ENCODE measurements around the gene MESP2.
"Not testable (repeated sequence)": the region's sequence is repeated elsewhere in the genome, so short reads cannot be mapped to it uniquely, and the experiment has no call there.

Gene MESP2

GRCh38 chr15:89781055-89781454, 4.9 kb downstream of the MESP2 start:
- no peak for DNase-seq (ENCODE audit: low spot score)

DNA sequence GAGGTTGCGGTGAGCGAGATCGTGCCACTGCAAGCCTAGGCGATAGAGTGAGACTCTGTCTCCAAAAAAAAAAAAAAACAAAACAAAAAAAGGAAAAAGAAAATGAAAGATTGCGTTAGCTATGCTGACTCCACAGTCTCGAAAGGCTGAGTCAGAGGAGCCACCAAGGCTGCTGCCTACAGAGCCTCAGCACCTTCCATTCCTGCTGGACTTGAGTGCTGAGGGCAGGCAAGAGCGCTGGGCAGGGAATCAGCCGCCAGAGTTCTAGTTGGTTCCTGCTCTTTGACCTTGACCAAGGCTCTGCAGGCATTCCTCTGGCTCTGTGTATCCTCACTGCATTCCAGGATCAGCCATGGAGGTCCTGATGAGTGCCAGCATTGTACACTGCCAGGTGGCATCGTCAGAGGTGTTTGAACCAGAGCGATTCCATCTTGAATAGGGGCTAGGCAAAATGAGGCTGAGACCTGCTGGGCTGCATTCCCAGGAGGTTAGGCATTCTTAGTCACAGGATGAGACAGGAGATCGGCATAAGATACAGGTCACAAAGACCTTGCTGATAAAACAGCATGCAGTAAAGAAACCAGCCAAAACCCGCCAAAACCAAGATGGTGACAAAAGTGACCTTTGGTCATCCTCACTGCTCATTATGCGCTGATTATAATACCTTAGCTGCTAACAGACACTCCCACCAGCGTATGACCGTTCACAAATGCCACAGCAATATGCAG, 5.9 kb downstream of the MESP2 start:
- no peak for DNase-seq (ENCODE audit: low spot score)

GRCh38 chr15:89782619-89782950, 6.5 kb downstream of the MESP2 start:
- not testable (repeated sequence) for DNase-seq (ENCODE audit: low spot score)

DNA sequence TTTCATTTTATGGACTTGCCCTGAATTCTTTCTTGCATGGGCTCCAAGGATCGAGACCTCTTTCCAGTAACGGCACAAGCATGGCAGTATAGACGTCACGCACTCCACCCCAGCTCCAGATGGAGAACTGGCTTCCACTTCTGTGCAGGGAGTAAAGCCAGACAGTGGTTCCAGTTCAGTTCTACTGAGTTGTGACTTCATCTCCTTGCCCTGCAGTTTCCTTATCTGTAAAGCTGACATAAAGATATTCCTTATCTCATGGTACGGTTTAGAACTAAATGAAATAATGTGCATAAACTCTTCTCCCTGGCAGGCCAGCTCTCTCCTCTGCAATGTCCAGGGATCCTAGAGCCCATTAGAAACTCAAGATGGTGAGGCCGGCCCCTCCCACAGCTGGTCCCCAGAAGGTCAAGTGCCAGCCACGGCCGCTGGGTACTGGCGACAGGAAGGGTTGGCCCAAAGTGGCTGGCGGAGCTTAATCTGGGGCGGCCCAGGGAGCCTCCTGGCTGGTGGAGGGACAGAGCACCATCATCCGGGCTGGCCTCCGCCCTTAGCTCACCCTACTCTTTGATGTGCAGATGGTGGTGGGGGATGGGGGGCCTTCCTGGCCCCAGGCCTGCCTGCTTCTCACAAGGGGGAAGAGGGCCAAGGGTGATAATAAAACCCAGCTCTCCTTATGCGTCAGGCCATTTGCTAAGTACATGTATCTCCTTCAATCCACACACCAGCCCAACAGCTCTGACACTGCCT, 7.2 kb downstream of the MESP2 start:
- DNase-seq (ENCODE audit: low spot score), result peak; percentile 37

DNA sequence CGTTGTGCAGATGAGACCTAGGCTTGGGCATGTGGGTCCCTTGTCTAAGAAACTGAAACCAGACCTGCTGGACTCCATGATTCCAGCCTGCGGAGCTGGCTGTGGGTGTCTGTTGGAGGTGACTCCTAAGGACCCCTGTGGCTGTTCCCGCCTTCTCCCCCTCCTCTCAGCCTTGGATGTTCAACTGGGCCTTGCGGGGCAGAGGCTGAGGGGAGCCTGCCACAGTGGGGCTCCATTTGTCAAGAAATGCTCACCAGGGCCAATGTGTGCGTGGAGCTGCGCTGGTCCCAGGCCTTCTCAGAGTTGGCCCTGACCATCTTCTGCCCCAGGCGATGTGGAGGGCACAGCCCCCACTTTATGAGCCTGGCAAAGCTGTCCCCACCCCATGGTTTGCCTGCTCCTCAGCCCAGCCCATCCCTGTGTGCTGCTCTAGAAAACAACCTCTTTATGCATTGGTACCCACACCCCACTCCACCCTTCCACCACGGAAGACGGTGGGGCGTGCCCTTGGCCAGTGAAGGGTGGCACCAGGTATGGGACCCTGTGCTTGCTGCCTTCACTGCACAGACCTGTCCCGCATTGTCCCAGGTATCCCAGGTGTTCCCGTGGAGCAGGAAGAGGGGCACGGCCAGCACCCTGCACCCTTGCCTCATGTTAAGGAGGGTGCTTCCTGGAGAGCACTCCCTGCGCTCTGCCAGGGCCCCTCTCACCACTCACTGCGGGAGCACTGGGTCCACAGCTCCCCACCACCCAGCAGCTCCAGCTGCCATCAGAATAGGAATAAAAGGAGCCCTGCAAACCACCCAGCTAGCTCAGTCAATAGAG, 7.9 kb downstream of the MESP2 start:
- DNase-seq (ENCODE audit: low spot score), result no peak

- no peak for DNase-seq (ENCODE audit: low spot score)
Measured at GRCh38 chr15:89784686-89784960, 8.5 kb downstream of the MESP2 start.

DNA sequence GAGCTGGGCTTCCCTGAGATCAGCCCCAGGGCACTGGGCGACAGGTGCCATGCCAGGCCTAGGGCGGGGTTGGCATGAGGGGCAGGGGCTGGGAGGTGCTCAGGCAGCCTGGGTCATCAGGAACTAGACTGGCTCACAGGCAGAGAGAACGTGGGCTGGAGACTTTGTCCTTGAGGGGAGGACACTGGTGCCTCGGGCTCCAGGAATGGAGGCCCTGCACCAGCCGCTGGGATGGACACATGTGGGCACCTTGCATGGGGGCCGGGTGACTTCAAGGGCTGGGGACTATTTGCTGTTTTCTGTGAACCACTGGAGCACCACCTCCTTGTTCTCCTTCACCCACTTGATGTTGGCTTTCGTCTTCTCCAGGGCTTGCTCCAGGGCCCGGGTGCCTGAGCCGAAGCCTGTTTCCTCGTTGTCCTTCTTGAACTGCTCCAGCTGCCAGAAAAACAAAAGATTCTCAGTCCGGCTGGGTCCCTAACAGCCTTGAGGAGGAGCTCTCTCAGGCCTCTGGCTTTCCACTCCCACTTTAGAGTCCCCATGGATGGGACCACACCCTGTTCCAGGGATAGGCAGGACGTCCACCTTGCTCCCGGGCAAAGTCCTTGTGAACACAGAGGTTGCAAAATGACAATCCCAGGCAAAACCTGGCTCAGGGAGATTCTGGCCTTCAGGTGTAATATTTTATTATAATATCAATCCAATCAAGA, 9.1 kb downstream of the MESP2 start:
- DNase-seq (ENCODE audit: low spot score), result no peak

DNA sequence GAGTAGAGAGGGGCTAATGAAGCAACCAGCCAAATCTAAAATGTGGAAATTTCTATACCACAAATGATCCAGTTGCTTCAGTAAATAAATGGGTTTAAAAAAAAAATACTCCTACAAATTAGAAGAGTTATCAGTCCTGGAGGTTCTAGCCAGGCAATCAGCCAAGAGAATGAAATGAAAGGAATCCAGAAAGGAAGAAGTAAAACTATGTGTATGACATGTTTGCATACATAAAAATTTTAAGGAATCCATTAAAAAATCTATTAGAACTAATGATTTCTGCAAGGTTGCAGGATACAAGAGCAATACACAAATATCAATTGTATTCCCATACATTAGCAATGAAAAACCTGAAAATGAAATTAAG, 9.6 kb downstream of the MESP2 start:
- DNase-seq (ENCODE audit: low spot score), result no peak

DNA sequence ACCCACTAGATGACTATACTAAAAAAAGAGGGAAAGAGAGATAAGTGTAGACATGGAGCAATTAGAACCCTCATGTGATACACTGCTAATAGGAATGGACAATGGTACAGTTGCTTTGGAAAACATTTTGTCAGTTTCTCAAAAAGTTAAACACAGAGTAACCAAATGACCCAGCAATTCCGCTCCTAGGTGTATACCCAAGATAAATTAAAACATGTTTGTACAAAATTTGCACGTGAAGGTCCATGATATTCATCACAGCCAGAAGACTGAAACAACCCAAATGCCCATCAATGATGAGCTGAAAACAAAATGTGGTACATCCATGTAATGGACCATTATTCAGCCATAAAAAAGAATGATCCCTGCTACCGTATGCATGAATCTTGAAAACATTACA, 11.8 kb downstream of the MESP2 start:
- no peak for DNase-seq (ENCODE audit: low spot score)

GRCh38 chr15:89788585-89788984, 12.5 kb downstream of the MESP2 start:
- DNase-seq (ENCODE audit: low spot score), result not testable (repeated sequence)

GRCh38 chr15:89790206-89790605, 14.1 kb downstream of the MESP2 start:
- no peak for DNase-seq (ENCODE audit: low spot score)

GRCh38 chr15:89790661-89791060, 14.5 kb downstream of the MESP2 start:
- no peak for DNase-seq (ENCODE audit: low spot score)

- DNase-seq (ENCODE audit: low spot score), result no peak
Measured at GRCh38 chr15:89792106-89792805, 16.1 kb downstream of the MESP2 start.

- DNase-seq (ENCODE audit: low spot score), result no peak
Measured at GRCh38 chr15:89794627-89795241, 18.6 kb downstream of the MESP2 start.

- DNase-seq (ENCODE audit: low spot score), result no peak
Measured at GRCh38 chr15:89795996-89796395, 19.9 kb downstream of the MESP2 start.

- DNase-seq (ENCODE audit: low spot score), result no peak
Measured at GRCh38 chr15:89797678-89798201, 21.6 kb downstream of the MESP2 start.

DNA sequence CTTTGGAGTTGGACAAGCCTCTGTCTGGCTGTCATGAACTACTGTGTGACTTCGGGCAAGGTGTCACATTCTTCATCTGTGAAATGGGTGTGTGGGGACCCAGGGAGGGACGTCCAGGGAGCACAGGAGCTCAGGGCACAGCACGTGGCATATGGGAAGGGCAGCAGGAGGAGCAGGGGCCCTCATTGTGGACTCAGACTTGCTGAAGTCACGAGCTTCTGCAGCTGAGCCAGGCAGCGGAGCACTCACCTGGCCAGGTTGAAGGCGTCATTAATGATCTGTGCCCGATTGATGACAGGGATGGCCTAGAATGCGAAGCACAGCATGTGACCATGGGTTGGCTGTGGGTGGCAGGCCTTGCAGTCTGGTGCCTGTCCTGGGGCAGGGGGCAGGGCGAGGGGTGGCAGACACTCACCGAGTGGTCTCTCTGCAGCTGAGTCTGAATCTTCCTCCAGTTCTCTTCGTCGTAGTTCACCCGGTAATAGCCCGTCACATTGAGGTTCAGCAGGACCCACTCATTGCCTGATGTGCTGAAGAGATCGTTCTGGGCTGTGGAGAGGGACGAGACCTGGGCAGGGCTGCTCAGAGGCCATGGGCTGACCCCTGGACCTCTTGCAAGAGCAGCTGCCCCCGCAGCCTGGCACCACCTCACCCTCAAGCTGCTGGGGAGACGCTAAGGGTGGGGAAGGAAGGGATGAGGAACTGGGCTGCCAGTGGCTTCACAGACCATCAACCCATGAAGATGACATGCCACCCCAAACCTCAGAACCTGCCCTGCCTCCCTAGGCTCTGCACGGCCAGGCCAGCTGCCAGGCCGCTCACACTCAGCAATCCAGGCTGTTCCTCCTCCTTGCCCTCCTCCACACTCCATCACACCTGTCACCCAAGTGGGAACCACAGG, 23.1 kb downstream of the MESP2 start:
- DNase-seq (ENCODE audit: low spot score), result no peak

DNA sequence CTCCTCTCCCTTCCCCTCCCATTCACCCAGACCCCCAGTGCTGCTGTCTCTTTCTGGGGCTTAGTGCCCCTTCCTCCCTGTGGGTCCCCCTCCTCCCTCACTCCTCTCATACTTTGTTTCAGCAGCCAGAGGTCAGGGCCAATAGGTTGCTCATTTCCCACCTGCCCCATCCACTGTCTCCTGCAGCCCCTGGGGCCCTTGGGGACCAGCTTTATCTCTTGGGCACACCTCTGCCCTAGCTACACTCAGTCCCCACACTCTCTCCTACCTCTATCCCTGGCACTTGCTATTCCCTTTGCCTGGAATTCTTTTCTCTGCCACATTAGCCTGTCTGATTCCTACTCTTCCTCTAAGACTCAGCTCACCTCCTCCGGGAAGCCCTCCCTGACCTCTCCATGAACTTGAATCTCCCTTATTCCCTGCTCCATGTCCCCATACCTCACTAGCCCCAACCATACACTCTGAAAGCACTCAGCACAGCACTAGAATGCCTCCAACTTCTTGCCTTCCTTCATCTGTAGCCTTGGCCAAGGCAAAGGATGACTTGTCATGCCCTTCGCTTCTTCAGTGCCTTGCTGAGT, 23.9 kb downstream of the MESP2 start:
- no peak for DNase-seq (ENCODE audit: low spot score)

DNA sequence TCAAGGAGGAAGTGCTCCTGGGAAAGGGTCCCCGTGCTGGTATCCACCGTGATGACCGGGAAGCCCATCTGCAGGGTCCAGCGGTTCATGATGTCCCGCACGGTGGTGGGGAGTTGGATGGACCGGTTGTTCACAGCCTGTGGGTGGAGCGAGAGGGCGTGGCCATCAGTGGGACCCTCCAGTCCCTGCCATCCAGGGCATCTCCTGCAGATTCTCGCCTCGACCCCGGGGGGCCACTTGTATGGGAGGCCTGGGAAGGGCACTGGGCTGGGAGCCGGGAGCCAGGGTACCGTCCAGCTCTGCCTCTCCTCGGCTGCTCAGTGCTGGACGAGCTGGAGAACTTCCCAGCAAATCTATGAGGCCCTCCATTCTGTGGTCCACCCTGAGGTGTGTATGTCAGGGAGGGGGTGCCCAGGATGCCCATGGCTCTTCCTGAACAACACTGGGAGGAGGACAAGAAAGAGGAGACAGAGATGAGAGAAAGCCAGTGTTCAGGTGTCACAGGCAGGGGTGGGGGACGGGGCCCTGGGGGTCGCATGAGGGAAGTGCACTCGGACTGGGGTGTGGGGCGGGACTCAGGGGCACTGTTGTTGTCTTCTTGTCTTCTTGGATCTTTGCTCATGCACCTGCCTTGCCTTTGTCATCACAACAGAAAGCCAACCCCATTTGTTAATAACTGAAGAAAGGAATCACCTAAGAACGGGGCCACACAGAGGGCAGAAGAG, 25.5 kb downstream of the MESP2 start:
- no peak for DNase-seq (ENCODE audit: low spot score)

Measured in hematopoietic multipotent progenitor cell treated with erythropoietin and hydrocortisone succinate and interleukin-3 and kit ligand, for 15 days (in vitro differentiated cells).